ENCODE results near the gene FAM114A2.

GRCh38 chr5:153998010-153998409 is 40.7 kb downstream of the FAM114A2 start:
- TF ChIP-seq, protein P1, sequence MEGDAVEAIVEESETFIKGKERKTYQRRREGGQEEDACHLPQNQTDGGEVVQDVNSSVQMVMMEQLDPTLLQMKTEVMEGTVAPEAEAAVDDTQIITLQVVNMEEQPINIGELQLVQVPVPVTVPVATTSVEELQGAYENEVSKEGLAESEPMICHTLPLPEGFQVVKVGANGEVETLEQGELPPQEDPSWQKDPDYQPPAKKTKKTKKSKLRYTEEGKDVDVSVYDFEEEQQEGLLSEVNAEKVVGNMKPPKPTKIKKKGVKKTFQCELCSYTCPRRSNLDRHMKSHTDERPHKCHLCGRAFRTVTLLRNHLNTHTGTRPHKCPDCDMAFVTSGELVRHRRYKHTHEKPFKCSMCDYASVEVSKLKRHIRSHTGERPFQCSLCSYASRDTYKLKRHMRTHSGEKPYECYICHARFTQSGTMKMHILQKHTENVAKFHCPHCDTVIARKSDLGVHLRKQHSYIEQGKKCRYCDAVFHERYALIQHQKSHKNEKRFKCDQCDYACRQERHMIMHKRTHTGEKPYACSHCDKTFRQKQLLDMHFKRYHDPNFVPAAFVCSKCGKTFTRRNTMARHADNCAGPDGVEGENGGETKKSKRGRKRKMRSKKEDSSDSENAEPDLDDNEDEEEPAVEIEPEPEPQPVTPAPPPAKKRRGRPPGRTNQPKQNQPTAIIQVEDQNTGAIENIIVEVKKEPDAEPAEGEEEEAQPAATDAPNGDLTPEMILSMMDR (IDR thresholded peaks at IDR 0.05 in 2 of 3, conservative IDR thresholded peaks at IDR 0.05 in 1 of 3; ENCODE audit: borderline replicate concordance in 1 of 3, insufficient read depth in 1 of 3, low read depth in 2 of 3, low read length in 2 of 3), result no peak
- no peak for TF ChIP-seq CBX3 (IDR thresholded peaks at IDR 0.05; ENCODE audit: low read depth)
- no peak for TF ChIP-seq ATF3 (IDR thresholded peaks at IDR 0.05)
- TF ChIP-seq ELF1 (IDR thresholded peaks at IDR 0.05; ENCODE audit: borderline replicate concordance, low read depth), result no peak
